ENCODE data around the gene NUDCD3. TPM values are rescaled to one million over a fixed set of nuclear protein-coding genes. Genes with fewer than 3 reads are reported as not detected.

The NUDCD3 gene
- total and polyA plus RNA-seq, 9 donors: 60.0 to 90.4 (median 79.6) TPM

GRCh38 chr7:44534501-44534900, 44.0 kb upstream of the NUDCD3 start:
- WGBS (ENCODE audit: insufficient coverage): 53% methylated on average over 7 of the region's 7 CpGs
- Histone ChIP-seq H3K36me3 (ENCODE audit: control insufficient read depth, insufficient read depth, low read length) (no peaks in the 10 kb centered on the region), H3K27me3 (ENCODE audit: control insufficient read depth, insufficient read depth, low read length) (no peaks in the 10 kb centered on the region), H3K4me3 (ENCODE audit: low read length) (no peak overlapping the region), H3K27ac (ENCODE audit: low read length) (no peak overlapping the region), H3K4me1 (ENCODE audit: control insufficient read depth, insufficient read depth, low read length) (no peaks in the 10 kb centered on the region), H3K9me3 (replicated peaks; ENCODE audit: control insufficient read depth, low read depth, low read length) (no peaks in the 10 kb centered on the region)
- DNase-seq: peak; percentile 11

DNA sequence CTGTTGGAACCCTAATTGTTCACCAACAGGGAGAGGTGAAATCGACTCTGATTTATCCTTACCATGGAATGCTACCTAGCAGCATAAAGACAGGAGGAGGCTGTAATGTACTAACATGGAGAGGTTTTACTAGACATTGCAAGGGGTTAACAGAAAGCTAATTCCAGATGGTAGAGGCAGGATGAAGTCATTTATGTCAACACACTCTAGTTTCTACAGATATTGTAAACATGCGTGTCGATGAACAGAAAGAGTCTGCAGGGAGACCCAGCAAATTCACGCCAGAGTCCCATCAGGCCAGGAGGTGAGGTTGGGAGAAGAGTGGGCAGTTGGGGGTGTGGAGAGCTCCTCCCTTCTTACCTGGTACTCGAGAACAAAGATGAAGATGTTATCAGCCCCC, 43.6 kb upstream of the NUDCD3 start:
- no peaks in the 10 kb centered on the region for H3K4me1 ChIP-seq (ENCODE audit: control insufficient read depth, insufficient read depth, low read length)
- no peak overlapping the region for H3K4me3 ChIP-seq (ENCODE audit: low read length)
- H3K27me3 ChIP-seq (ENCODE audit: control insufficient read depth, insufficient read depth, low read length): no peaks in the 10 kb centered on the region
- H3K36me3 ChIP-seq (ENCODE audit: control insufficient read depth, insufficient read depth, low read length): no peaks in the 10 kb centered on the region
- 60% methylated on average over 1 of the region's 5 CpGs for WGBS (ENCODE audit: insufficient coverage)
- no peak overlapping the region for H3K27ac ChIP-seq (ENCODE audit: low read length)
- no peak for DNase-seq
- no peaks in the 10 kb centered on the region for H3K9me3 ChIP-seq (replicated peaks; ENCODE audit: control insufficient read depth, low read depth, low read length)

GRCh38 chr7:44533301-44534055, 43.0 kb upstream of the NUDCD3 start:
- Histone ChIP-seq H3K27me3 (ENCODE audit: control insufficient read depth, insufficient read depth, low read length) (no peaks in the 10 kb centered on the region), H3K4me1 (ENCODE audit: control insufficient read depth, insufficient read depth, low read length) (no peaks in the 10 kb centered on the region), H3K27ac (ENCODE audit: low read length) (no peak overlapping the region), H3K9me3 (replicated peaks; ENCODE audit: control insufficient read depth, low read depth, low read length) (no peaks in the 10 kb centered on the region), H3K36me3 (ENCODE audit: control insufficient read depth, insufficient read depth, low read length) (no peaks in the 10 kb centered on the region), H3K4me3 (ENCODE audit: low read length) (no peak overlapping the region)
- DNase-seq: no peak
- WGBS (ENCODE audit: insufficient coverage): 74% methylated on average over 4 of the region's 8 CpGs

DNA sequence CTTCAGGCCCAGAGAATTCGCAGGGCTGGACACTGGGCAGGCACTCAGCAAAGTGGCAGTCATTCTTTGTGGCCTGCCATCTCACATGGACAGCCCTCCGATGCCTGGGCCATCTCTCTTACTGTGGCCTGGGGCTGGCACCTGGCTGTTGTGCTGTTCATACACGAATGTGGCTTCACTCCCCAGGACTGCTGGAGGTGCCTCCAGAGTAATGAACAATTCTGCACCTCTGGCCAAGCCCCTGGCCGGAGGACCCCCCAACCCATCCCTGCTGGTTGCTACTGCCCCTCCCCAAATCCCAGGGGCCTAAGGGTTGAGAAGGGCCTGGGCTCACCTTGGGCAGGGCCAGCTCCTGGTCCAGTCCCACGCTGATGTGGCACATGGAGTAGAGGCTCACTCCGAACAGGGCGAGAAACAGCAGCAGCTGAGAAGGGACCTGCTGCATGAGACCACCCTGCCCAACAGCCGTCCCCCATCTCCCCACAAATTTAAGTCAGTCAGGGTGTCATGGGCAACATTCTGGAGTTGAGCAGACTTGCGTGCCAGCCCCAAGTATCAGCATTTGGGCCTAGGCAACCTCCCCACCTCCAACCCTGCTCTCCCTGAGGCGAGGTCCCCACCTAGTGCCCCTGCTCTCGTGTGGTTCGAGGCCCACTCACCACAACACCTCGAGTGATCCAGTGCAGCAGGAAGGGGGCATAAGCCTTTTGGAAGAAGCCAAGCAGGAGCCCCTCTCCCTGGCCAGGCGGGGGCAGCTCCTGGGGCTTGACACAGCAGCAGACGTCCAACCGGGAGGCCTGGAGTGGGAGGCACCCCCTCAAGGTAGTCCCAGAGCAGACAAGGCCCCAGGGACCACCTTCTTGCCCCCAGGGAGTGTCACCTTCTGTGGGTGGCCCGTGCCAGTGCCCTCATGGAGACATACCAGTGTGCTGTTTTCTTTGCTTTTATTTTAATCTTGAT, 41.2 kb upstream of the NUDCD3 start:
- Histone ChIP-seq H3K27ac (ENCODE audit: low read length) (no peak overlapping the region), H3K27me3 (ENCODE audit: control insufficient read depth, insufficient read depth, low read length) (no peaks in the 10 kb centered on the region), H3K36me3 (ENCODE audit: control insufficient read depth, insufficient read depth, low read length) (no peaks in the 10 kb centered on the region), H3K4me1 (ENCODE audit: control insufficient read depth, insufficient read depth, low read length) (no peaks in the 10 kb centered on the region), H3K4me3 (ENCODE audit: low read length) (no peak overlapping the region), H3K9me3 (replicated peaks; ENCODE audit: control insufficient read depth, low read depth, low read length) (peaks cover 2% of the 10 kb centered on the region)
- 77% methylated on average over 15 of the region's 17 CpGs for WGBS (ENCODE audit: insufficient coverage)
- DNase-seq: no peak

GRCh38 chr7:44530990-44531389, 40.5 kb upstream of the NUDCD3 start:
- Histone ChIP-seq H3K27ac (ENCODE audit: low read length) (no peak overlapping the region), H3K4me3 (ENCODE audit: low read length) (no peak overlapping the region), H3K36me3 (ENCODE audit: control insufficient read depth, insufficient read depth, low read length) (no peaks in the 10 kb centered on the region), H3K9me3 (replicated peaks; ENCODE audit: control insufficient read depth, low read depth, low read length) (peaks cover 4% of the 10 kb centered on the region), H3K27me3 (ENCODE audit: control insufficient read depth, insufficient read depth, low read length) (no peaks in the 10 kb centered on the region), H3K4me1 (ENCODE audit: control insufficient read depth, insufficient read depth, low read length) (no peaks in the 10 kb centered on the region)
- WGBS (ENCODE audit: insufficient coverage): 75% methylated on average over 10 of the region's 10 CpGs
- no peak for DNase-seq

DNA sequence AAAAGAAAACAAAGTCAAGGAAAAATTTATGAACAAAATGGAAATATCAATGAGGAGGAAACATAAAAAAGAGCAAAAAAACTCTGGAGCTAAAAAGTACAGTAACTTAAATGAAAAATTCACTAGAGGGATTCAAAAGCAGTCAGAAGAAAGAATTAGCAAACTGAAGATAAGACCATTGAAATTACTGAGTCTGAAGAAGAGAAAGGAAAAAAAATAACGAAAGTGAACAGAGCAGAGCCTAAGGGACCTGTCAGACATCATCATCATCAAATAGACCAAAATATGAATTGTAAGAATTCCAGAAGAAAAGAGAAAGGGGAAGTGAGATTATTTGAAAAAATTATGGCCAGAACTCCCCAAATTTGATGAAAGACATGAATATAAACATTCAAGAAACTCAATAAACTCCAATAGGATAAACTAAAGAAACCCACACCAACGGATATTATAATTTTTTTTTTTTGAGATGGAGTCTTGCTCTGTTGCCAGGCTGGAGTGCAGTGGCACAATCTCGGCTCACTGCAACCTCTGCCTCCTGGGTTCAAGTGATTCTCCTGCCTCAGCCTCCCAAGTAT, 34.4 kb upstream of the NUDCD3 start:
- no peak for DNase-seq
- Histone ChIP-seq H3K36me3 (ENCODE audit: control insufficient read depth, insufficient read depth, low read length) (no peaks in the 10 kb centered on the region), H3K9me3 (replicated peaks; ENCODE audit: control insufficient read depth, low read depth, low read length) (peaks cover 16% of the 10 kb centered on the region), H3K4me3 (ENCODE audit: low read length) (no peak overlapping the region), H3K27me3 (ENCODE audit: control insufficient read depth, insufficient read depth, low read length) (no peaks in the 10 kb centered on the region), H3K4me1 (ENCODE audit: control insufficient read depth, insufficient read depth, low read length) (no peaks in the 10 kb centered on the region), H3K27ac (ENCODE audit: low read length) (no peak overlapping the region)
- WGBS (ENCODE audit: insufficient coverage): no CpG with 5 or more reads among the region's 3 CpGs

GRCh38 chr7:44522315-44522714, 31.9 kb upstream of the NUDCD3 start:
- DNase-seq: no peak
- no peaks in the 10 kb centered on the region for H3K27me3 ChIP-seq (ENCODE audit: control insufficient read depth, insufficient read depth, low read length)
- no peaks in the 10 kb centered on the region for H3K4me1 ChIP-seq (ENCODE audit: control insufficient read depth, insufficient read depth, low read length)
- no peak overlapping the region for H3K4me3 ChIP-seq (ENCODE audit: low read length)
- H3K36me3 ChIP-seq (ENCODE audit: control insufficient read depth, insufficient read depth, low read length): no peaks in the 10 kb centered on the region
- 79% methylated on average over 2 of the region's 3 CpGs for WGBS (ENCODE audit: insufficient coverage)
- H3K27ac ChIP-seq (ENCODE audit: low read length): no peak overlapping the region
- H3K9me3 ChIP-seq (replicated peaks; ENCODE audit: control insufficient read depth, low read depth, low read length): peaks cover 16% of the 10 kb centered on the region

GRCh38 chr7:44521347-44522095, 31.1 kb upstream of the NUDCD3 start:
- 85% methylated on average over 13 of the region's 15 CpGs for WGBS (ENCODE audit: insufficient coverage)
- Histone ChIP-seq H3K27me3 (ENCODE audit: control insufficient read depth, insufficient read depth, low read length) (no peaks in the 10 kb centered on the region), H3K36me3 (ENCODE audit: control insufficient read depth, insufficient read depth, low read length) (no peaks in the 10 kb centered on the region), H3K9me3 (replicated peaks; ENCODE audit: control insufficient read depth, low read depth, low read length) (peaks cover 14% of the 10 kb centered on the region), H3K27ac (ENCODE audit: low read length) (no peak overlapping the region), H3K4me1 (ENCODE audit: control insufficient read depth, insufficient read depth, low read length) (no peaks in the 10 kb centered on the region), H3K4me3 (ENCODE audit: low read length) (no peak overlapping the region)
- DNase-seq: no peak

DNA sequence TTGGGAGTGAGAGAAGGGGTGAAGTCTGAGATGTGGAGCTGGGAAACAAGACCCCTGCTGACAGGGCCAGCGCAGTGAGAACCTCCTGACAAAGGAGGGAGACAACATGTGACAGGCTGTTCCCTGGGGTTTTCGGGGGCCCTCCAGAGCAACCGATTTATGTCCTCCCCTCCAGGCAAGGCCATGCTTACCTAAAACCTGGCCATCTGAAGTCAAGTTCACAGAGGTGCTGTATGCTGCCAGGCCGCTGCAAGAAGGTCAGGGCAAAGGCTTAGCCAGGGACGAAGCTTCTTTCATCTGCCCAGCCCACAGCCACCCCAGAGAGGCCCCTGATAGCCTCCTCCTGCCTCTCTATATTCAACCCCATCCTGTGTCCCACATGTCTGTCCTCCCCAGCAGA, 30.1 kb upstream of the NUDCD3 start:
- 85% methylated on average over 3 of the region's 5 CpGs for WGBS (ENCODE audit: insufficient coverage)
- Histone ChIP-seq H3K27ac (ENCODE audit: low read length) (no peak overlapping the region), H3K4me1 (ENCODE audit: control insufficient read depth, insufficient read depth, low read length) (no peaks in the 10 kb centered on the region), H3K9me3 (replicated peaks; ENCODE audit: control insufficient read depth, low read depth, low read length) (peaks cover 12% of the 10 kb centered on the region), H3K36me3 (ENCODE audit: control insufficient read depth, insufficient read depth, low read length) (no peaks in the 10 kb centered on the region), H3K4me3 (ENCODE audit: low read length) (no peak overlapping the region), H3K27me3 (ENCODE audit: control insufficient read depth, insufficient read depth, low read length) (no peaks in the 10 kb centered on the region)
- no peak for DNase-seq

Data from muscle of leg (tissue), 11 donors.